GM12891 (cell line): Measurements from ENCODE around the gene DLG1.

ENCODE experiments used
- POLR2A ChIP-seq: IDR thresholded peaks from 2 replicates; pipeline ENCODE4 v1.6.1; 2011; ENCODE audit warnings: low read depth, low read length, control low read depth
- POLR2AphosphoS5 ChIP-seq: IDR thresholded peaks from 2 replicates; pipeline ENCODE4 v1.6.1; 2011; ENCODE audit warnings: low read depth, low read length, control low read depth
- TAF1 ChIP-seq: IDR thresholded peaks from 2 replicates; pipeline ENCODE4 v1.6.1; 2011; ENCODE audit warnings: low read depth, low read length, control low read depth

GRCh38 chr3:197345390-197345789 is 47.0 kb upstream of the DLG1 start:
- TF ChIP-seq POLR2A, result no peak
- no peak for TF ChIP-seq TAF1
- TF ChIP-seq POLR2AphosphoS5, result no peak
